HG03066 (cell line): Measurements from ENCODE around the gene PKN3.

ENCODE experiments used
- ATAC-seq: cut with Tn5 transposase; IDR thresholded peaks from one replicate; pipeline ENCODE4 v1.9.1; 2021; ENCODE audit warnings: low read depth; ENCODE audit not compliant: unreplicated experiment

Gene PKN3

GRCh38 chr9:128731691-128732090 lies 29.4 kb downstream of the PKN3 start:
- no peak for ATAC-seq

GRCh38 chr9:128732576-128732975 lies 30.3 kb downstream of the PKN3 start:
- no peak for ATAC-seq

GRCh38 chr9:128733256-128733655 lies 31.0 kb downstream of the PKN3 start:
- no peak for ATAC-seq

GRCh38 chr9:128735373-128735772 lies 33.1 kb downstream of the PKN3 start:
- no peak for ATAC-seq

DNA sequence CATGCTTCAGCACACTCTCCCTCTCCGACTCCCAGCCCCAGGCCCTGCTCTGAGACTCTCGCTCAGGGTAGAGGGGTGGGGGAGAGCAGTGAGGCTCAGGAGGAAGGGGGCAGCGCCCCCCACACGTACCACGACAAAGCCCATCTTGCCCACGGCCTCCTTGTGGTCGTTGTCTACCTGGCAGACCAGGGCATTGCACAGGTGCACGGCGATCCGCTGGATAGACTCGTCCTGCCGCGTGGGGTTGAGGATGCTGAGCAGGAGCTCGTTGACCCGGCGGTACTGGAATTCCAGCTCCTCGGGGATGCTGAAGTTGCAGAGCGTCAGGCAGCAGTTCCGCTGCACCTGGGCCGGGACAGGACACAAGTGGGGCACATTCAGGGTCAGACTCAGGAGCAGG lies 40.1 kb downstream of the PKN3 start:
- ATAC-seq: no peak

- ATAC-seq: no peak
Measured at GRCh38 chr9:128743421-128743820, 41.1 kb downstream of the PKN3 start.

DNA sequence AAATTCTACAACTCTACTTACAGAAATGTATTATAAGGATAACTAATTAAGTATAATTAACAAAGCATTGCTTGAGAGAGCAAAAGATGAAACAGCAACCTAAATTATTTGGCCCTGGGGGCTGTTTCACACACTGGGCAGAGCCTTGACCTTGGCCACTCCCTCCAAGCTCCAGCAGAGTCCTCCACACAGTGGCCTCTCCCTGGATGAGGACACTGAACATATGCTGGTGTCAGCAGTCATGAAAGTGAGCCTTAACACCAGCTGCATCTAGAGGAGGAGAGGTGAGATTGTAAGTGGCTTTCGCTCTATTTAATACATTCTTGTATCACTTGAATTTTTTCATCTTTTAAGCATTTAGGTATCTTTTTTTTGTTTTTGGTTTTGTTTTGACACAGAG lies 44.9 kb downstream of the PKN3 start:
- no peak for ATAC-seq

DNA sequence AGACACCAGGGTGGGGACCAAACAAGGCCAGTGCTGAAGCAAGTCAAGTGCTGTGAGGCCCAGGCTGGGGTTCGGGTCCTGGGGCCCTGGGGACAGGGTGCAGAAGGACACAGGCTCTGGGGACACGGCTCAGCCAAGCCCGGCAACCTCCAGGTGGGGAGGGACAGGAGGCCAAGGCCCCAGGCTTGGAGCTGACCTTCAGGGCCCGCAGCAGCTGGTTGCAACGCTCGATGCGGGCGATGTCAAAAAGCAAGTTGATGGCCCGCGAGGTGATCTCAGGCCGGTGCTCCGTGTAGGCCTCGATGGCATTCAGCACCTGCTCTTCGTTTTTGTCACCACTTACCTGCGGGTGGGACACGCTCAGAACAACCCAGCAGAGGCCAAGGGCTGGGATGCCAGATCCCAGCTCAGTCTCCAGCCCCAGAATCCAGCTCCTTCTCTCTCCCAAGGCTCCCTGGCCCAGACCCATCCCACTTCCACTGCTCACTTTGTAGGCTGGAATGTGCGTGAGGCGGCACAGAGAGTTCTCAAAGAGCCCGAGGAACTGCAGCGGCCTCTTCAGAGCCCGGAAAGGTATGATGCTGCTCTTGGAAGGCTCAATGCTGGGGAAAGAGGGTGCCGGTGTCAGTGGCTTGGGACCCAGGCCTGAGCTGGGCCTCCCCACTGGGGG lies 48.8 kb downstream of the PKN3 start:
- no peak for ATAC-seq

GRCh38 chr9:128753627-128754026 lies 51.3 kb downstream of the PKN3 start:
- no peak for ATAC-seq

GRCh38 chr9:128757602-128758001 lies 55.3 kb downstream of the PKN3 start:
- ATAC-seq: no peak

DNA sequence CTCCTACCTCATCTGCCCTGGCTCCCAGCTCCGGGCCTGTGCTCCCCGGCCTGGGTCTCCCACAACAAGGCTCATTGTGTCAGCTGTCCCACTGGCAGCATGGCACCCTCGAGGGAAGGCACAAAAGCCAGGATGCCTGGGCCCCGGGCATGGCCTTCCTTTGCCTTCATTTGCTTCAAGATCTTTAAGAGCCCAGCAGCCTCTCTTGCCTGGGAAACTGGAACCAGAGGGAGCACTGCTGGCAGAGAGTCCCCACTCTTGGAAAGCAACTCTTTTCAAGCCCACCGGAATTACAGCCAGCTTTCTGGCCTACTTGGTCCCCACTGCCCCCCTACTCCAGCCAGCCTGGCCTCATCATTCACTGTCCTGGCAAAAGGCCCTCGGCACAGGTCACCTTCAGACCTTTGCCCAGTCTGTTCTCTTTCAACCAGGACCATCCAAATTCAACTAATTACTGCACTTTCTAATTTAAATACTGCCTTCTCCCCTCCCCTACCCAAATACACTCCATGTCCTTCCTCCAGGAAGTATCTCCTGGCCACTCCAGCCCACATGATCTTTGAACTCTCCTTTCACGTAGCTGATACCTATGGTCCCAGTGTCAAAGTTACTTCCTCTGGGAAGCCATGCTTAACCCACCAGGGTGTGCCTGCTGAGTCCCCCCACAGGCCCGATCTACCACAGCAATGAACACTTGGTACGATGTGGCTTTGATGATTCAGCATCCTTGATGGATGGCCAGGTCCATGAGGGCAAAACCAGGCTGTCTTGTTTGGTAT lies 60.6 kb downstream of the PKN3 start:
- ATAC-seq: no peak

GRCh38 chr9:128764361-128764760 lies 62.1 kb downstream of the PKN3 start:
- no peak for ATAC-seq

DNA sequence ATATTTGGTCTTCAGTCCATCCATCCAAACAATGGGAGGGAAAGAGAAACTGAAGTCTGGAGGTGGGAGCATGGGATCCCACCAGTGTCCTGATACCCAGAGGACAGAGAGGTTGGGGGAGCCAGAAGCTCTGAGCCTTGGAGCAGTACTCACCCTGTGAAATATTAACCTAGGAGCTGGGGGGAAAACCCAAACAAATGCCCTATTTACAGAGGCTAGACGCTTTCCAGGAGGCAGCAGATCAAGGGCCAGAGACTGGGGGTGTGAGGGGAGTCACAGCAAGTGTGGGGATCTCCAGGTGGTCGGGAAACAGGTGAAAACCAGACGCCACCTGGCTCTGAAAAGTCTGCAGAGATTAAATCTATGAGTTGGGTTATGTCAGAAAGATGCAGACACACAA lies 63.2 kb downstream of the PKN3 start:
- no peak for ATAC-seq

DNA sequence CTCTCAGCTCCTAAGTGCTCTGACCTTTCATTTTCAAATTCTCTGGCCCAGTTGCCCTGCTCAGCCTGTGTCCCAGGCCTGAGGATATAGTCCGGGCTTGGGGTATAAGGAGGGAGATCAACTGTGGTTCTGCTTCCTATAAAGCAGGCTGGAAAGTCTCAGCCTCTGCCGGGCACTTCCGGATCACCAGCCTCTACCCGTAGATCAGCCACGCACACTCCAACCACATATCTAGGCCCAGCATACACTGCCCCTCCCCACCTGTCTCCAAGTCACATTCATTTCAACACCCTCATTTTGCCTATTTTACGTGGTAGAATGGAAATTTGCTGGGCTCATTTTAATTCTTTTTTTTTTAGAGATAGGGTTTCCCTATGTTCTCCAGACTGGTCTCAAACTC lies 66.3 kb downstream of the PKN3 start:
- no peak for ATAC-seq
